BLaER1 treated with 17β-estradiol and CSF1 and Interleukin-3, amounts not matched to agents 10 nM and 100 nM (cell line): Measurements from ENCODE around the gene LGALS4.
"Not testable (repeated sequence)": the region's sequence is repeated elsewhere in the genome, so short reads cannot be mapped to it uniquely, and the experiment has no call there.

ENCODE experiments used
- H3K27ac ChIP-seq, 11 experiments: shearing (Covaris generic); formaldehyde crosslinking; 2 replicates each; pipeline ENCODE4 v1.8.1; 2022
- H3K27me3 ChIP-seq, 11 experiments: shearing (Covaris generic); formaldehyde crosslinking; 2 replicates each; pipeline ENCODE4 v1.8.1; 2022
- H3K36me3 ChIP-seq, 11 experiments: shearing (Covaris generic); formaldehyde crosslinking; 2 replicates each; pipeline ENCODE4 v1.8.1; 2022
- H3K4me1 ChIP-seq, 10 experiments: shearing (Covaris generic); formaldehyde crosslinking; 2 replicates each; pipeline ENCODE4 v1.8.1; 2022
- H3K4me2 ChIP-seq, 11 experiments: shearing (Covaris generic); formaldehyde crosslinking; 2 replicates each; pipeline ENCODE4 v1.8.1; 2022
- H3K4me3 ChIP-seq, 10 experiments: shearing (Covaris generic); formaldehyde crosslinking; 2 replicates each; pipeline ENCODE4 v1.8.1; 2022
- H3K9ac ChIP-seq, 11 experiments: shearing (Covaris generic); formaldehyde crosslinking; 2 replicates each; pipeline ENCODE4 v1.8.1; 2022
- H3K9me3 ChIP-seq, 11 experiments: shearing (Covaris generic); formaldehyde crosslinking; replicated peaks in 1 of 11; 2 replicates each; pipeline ENCODE4 v1.8.1; 2022
- H4K20me1 ChIP-seq, 11 experiments: shearing (Covaris generic); formaldehyde crosslinking; 2 replicates each; pipeline ENCODE4 v1.8.1; 2022
- Cebpa-rat ChIP-seq, 11 experiments: shearing (Covaris generic); IDR thresholded peaks; 2 replicates each; pipeline ENCODE4 v1.8.1; 2022

The LGALS4 gene

DNA sequence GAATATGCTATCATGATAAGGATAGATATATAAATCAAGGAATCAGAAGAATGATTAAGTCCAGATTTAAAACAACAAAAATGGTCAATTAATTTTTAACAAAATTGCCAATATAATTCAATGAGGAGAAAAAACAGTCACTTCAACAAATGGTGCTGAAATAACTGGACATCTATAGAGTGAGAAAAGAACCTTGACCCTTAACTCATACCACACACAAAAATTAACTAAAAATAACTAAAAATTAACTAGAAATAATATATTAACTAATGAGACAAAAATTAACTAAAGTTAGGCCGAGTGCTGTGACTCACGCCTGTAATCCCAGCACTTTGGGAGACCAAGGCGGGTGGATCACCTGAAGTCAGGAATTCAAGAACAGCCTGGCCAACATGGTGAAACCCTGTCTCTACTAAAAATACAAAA, 48.9 kb downstream of the LGALS4 start:
- Histone ChIP-seq H3K36me3 (no peaks in the 10 kb centered on the region), H3K4me2 (no peak overlapping the region), H4K20me1 (no peaks in the 10 kb centered on the region), H3K27me3 (no peaks in the 10 kb centered on the region), H3K9me3 (peaks cover 0 to 10% (median 0%) of the 10 kb centered on the region in 11 experiments; a peak in 2 of 22 replicates), H3K27ac (no peak overlapping the region), H3K4me3 (no peak overlapping the region), H3K9ac (no peak overlapping the region), H3K4me1 (peaks cover 0 to 15% (median 7%) of the 10 kb centered on the region in 10 experiments; a peak in 10 of 20 replicates)
- no peak for TF ChIP-seq Cebpa-rat (IDR thresholded peaks at IDR 0.05)

DNA sequence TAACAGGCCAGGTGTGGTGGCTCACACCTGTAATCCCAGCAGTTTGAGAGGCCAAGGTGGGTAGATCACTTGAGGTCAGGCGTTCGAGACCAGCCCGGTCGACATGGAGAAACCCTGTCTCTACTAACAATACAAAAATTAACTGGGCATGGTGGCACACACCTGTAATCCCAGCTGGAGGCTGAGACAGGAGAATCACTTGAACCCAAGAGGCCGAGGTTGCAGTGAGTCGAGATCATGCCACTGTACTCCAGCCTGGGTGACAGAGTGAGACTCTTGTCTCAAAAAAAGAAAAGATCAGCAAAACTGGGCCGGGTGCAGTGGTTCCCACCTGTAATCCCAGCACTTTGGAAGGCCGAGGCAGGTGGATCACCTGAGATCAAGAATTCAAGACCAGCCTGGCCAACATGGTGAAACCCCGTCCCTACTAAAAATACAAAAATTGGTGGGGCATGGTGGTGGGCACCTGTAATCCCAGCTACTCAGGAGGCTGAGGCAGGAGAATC, 50.8 kb downstream of the LGALS4 start:
- H4K20me1 ChIP-seq, H3K9me3 ChIP-seq, H3K27ac ChIP-seq, H3K9ac ChIP-seq, H3K36me3 ChIP-seq, H3K4me3 ChIP-seq, H3K4me2 ChIP-seq, H3K27me3 ChIP-seq: not testable (repeated sequence)
- H3K4me1 ChIP-seq: peaks cover 0 to 12% (median 7%) of the 10 kb centered on the region in 10 experiments; a peak in 7 of 20 replicates

GRCh38 chr19:38760805-38761517, 51.8 kb downstream of the LGALS4 start:
- not testable (repeated sequence) for H4K20me1 ChIP-seq, H3K36me3 ChIP-seq, H3K4me2 ChIP-seq, H3K4me3 ChIP-seq, H3K27ac ChIP-seq, H3K27me3 ChIP-seq, H3K9me3 ChIP-seq, H3K9ac ChIP-seq
- peaks cover 0 to 12% (median 7%) of the 10 kb centered on the region in 10 experiments; a peak in 7 of 20 replicates for H3K4me1 ChIP-seq

DNA sequence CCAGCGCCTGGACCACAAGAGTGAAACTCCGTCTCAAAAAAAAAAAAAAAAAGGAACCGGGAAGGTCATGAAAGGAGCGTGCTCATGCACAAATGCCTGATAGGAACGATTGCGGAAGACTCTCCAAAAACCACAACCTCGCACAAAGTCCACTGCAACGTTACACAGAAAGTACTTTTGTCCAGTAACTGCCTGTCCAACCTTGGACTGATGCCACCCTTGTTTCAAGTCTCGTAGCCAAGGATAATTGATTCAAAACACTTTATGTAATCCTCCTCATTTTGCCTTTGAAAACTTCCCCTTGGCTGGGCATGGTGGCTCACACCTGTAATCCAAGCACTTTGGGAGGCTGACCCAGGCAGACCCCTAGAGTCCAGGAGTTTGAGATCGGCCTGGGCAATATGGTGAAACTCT, 53.1 kb downstream of the LGALS4 start:
- Histone ChIP-seq H4K20me1 (no peaks in the 10 kb centered on the region), H3K9me3 (0 out of 22 replicates have a peak, but pooled peaks cover 0 to 4% (median 0%) of the 10 kb centered on the region in 11 experiments), H3K9ac (no peak overlapping the region), H3K27me3 (no peaks in the 10 kb centered on the region), H3K4me2 (no peak overlapping the region), H3K36me3 (no peaks in the 10 kb centered on the region), H3K4me1 (peaks cover 0 to 12% (median 7%) of the 10 kb centered on the region in 10 experiments; a peak in 7 of 20 replicates), H3K4me3 (no peak overlapping the region), H3K27ac (no peak overlapping the region)
- TF ChIP-seq Cebpa-rat (IDR thresholded peaks at IDR 0.05): no peak

DNA sequence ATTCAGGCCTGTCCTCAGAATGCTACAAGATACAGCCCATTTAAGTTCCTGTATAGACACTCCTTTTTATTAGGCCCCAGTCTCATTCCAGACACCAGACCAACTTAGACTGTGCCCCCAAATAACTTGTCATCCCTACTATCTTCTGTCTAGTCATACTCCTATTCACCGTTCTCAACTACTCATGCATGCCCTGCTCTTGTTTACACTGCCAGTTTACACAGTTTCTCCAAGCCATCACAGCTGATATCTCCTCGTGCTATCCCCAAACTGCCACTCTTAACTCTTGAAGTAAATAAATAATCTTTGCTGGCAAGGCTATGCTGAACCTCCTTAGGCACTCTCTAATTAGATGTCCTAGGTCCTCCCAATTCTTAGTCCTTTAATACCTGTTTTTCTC, 58.5 kb downstream of the LGALS4 start:
- not testable (repeated sequence) for H3K27me3 ChIP-seq, H3K4me3 ChIP-seq, H3K36me3 ChIP-seq, H3K9me3 ChIP-seq, H3K4me1 ChIP-seq, H3K4me2 ChIP-seq, H3K9ac ChIP-seq, H3K27ac ChIP-seq, H4K20me1 ChIP-seq

GRCh38 chr19:38753783-38754182, 59.0 kb downstream of the LGALS4 start:
- not testable (repeated sequence) for H3K4me1 ChIP-seq, H3K27ac ChIP-seq, H4K20me1 ChIP-seq, H3K9ac ChIP-seq, H3K4me3 ChIP-seq, H3K27me3 ChIP-seq, H3K36me3 ChIP-seq, H3K9me3 ChIP-seq, H3K4me2 ChIP-seq
